Lower lobe of right lung (tissue), 2 donors: ENCODE measurements around the gene BAD. TPM values are rescaled to one million over a fixed set of nuclear protein-coding genes. Genes with fewer than 3 reads are reported as not detected.

Source experiments
- ATAC-seq, 2 donors: fragments of 200-7000 bp; cut with Tn5 transposase; one replicate each; pipeline ENCODE4 v1.9.1; 2020 to 2022; ENCODE audit warnings: mild to moderate bottlenecking in 2 of 2, moderate library complexity in 2 of 2
- DNase-seq: peaks from one replicate; pipeline ENCODE4 v3.0.0-alpha.2; 2020
- H3K27ac ChIP-seq: fragments of 200-600 bp; one replicate; pipeline ENCODE4 v1.8.0; 2022
- H3K27me3 ChIP-seq: fragments of 200-600 bp; one replicate; pipeline ENCODE4 v1.8.0; 2022; ENCODE audit warnings: low read depth
- H3K36me3 ChIP-seq: fragments of 200-600 bp; one replicate; pipeline ENCODE4 v1.8.0; 2022; ENCODE audit warnings: mild to moderate bottlenecking
- H3K4me1 ChIP-seq: fragments of 200-600 bp; one replicate; pipeline ENCODE4 v1.8.0; 2022
- H3K4me3 ChIP-seq: fragments of 200-600 bp; one replicate; pipeline ENCODE4 v1.8.0; 2022; ENCODE audit warnings: mild to moderate bottlenecking
- H3K9me3 ChIP-seq: fragments of 200-600 bp; one replicate; pipeline ENCODE4 v1.8.0; 2022
- intact Hi-C: fragments of 100-400 bp; cut with DNase I; formaldehyde crosslinking; loops from one replicate; pipeline ENCODE4 v1.11.0; 2022
- total RNA-seq: library from RNA; stranded (reverse); fragmentation: NEBNext Ultra II Directional; extraction: Animal tissue kit (Norgen Biotek cat#: 25700); gene quantifications from one replicate; pipeline ENCODE4 v1.2.1, GENCODE V29; 2021
- TF ChIP-seq, protein P1 (sequence below): fragments of 200-600 bp; IDR thresholded peaks from one replicate; pipeline ENCODE4 v1.8.0; 2022; ENCODE audit warnings: antibody characterized with exemption, mild to moderate bottlenecking
- donor health status: DM: no; HTN: yes; CAD: no; lungs with severe emphysema.

BAD gene
- total RNA-seq, 1 donor from 2014 or later, result 51.6 TPM

DNA sequence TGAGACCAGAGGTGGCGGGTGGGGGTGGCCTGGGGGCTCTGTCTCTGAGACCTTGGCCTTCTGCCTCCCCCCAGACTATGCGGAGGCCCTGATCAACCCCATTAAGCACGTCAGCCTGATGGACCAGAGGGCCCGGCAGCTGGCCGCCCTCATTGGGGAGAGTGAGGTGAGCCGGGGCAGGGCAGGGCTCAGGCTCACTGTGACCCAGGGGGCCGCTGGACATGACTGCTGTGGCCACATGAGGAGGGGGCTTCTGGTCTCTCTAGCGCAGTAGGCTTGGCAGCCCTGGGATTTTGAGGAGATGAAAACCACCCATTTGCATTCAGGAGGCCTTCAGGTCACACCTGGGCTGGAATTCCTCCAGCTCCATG lies 20.5 kb downstream of the BAD start:
- H3K4me3 ChIP-seq, result no peak overlapping the region
- no peaks in the 10 kb centered on the region for H3K27me3 ChIP-seq
- H3K9me3 ChIP-seq, result no peaks in the 10 kb centered on the region
- TF ChIP-seq, protein P1, sequence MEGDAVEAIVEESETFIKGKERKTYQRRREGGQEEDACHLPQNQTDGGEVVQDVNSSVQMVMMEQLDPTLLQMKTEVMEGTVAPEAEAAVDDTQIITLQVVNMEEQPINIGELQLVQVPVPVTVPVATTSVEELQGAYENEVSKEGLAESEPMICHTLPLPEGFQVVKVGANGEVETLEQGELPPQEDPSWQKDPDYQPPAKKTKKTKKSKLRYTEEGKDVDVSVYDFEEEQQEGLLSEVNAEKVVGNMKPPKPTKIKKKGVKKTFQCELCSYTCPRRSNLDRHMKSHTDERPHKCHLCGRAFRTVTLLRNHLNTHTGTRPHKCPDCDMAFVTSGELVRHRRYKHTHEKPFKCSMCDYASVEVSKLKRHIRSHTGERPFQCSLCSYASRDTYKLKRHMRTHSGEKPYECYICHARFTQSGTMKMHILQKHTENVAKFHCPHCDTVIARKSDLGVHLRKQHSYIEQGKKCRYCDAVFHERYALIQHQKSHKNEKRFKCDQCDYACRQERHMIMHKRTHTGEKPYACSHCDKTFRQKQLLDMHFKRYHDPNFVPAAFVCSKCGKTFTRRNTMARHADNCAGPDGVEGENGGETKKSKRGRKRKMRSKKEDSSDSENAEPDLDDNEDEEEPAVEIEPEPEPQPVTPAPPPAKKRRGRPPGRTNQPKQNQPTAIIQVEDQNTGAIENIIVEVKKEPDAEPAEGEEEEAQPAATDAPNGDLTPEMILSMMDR, result no peak
- H3K36me3 ChIP-seq, result peaks cover 79% of the 10 kb centered on the region
- DNase-seq (no peak), ATAC-seq (no peak)
- intact Hi-C loops, result no loop called here
- H3K27ac ChIP-seq, result no peak overlapping the region
- peaks cover 21% of the 10 kb centered on the region for H3K4me1 ChIP-seq

DNA sequence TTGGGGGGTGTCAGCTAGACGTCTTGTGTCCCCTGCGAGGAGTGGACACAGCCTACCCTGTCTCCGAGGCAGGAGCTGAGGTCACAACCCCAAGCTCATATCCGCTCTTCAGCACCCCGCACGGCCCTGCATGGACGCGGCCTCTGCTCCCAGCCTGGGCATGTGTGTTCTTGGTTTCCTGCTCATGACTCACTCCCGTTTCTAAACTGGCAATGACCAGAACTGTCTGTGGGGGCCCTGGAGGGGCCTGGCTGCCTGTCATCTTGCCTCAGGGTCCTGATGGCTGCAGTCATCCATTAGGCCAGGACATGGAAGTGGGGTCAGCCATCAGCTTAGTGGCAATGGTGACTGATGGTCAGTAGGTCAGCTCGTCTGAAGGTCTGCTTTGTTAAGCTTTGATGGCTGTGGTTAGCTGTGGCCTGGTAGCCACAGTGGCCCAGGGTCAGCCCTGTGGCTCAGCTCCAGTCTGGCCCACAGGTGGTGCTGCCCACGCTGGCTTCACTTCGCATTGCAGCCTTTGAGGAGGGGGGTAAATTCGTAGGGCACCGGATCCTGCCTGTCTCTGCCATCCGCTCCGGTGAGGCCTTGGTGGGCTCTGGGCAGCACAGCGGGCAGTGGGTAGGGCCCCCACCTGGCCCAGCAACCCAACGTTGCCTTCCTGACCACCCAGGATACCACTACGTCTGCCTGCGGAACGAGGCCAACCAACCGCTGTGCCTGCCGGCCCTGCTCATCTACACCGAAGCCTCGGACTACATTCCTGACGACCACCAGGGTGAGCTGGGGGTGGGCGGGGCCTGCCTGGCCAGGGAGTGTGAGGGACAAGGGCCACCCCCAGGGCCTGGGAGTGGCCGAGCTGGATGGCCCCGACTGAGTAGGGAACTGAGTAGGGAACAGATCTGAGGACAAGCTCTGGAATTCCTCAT lies 21.2 kb downstream of the BAD start:
- Histone ChIP-seq H3K4me1 (peaks cover 15% of the 10 kb centered on the region), H3K4me3 (no peak overlapping the region), H3K27ac (no peak overlapping the region), H3K9me3 (no peaks in the 10 kb centered on the region), H3K36me3 (peaks cover 85% of the 10 kb centered on the region), H3K27me3 (no peaks in the 10 kb centered on the region)
- TF ChIP-seq, protein P1, result no peak
- intact Hi-C loops, result no loop called here
- no peak for DNase-seq
- ATAC-seq, result no peak

DNA sequence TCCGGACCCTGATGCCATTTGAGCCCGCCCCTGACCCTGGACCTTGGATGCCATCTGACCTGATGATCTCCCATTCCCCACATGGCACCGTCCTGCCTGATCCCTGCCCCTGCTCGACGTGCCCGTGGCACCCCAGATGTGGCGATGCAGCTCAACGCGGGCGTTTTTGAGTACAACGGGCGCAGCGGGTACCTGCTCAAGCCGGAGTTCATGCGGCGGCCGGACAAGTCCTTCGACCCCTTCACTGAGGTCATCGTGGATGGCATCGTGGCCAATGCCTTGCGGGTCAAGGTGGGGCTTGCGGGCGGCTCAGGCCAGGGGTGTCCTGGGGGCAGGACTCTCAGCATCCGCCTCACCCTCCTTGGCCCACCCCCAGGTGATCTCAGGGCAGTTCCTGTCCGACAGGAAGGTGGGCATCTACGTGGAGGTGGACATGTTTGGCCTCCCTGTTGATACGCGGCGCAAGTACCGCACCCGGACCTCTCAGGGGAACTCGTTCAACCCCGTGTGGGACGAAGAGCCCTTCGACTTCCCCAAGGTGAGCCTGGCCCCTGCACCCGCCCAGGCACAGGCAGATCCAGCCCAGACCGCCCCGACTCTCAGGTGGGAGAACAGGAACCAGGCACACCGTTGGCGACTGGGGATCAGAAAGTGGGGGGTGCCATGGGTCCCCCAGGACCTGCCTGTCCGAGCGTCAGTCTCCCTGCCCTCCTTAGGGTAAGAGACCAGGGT lies 22.0 kb downstream of the BAD start:
- intact Hi-C loops, result no loop called here
- peaks cover 6% of the 10 kb centered on the region for H3K4me1 ChIP-seq
- DNase-seq, result no peak
- peaks cover 94% of the 10 kb centered on the region for H3K36me3 ChIP-seq
- no peak overlapping the region for H3K4me3 ChIP-seq
- no peak for ATAC-seq
- TF ChIP-seq, protein P1, result no peak
- H3K27ac ChIP-seq, result no peak overlapping the region
- no peaks in the 10 kb centered on the region for H3K9me3 ChIP-seq
- H3K27me3 ChIP-seq, result no peaks in the 10 kb centered on the region

DNA sequence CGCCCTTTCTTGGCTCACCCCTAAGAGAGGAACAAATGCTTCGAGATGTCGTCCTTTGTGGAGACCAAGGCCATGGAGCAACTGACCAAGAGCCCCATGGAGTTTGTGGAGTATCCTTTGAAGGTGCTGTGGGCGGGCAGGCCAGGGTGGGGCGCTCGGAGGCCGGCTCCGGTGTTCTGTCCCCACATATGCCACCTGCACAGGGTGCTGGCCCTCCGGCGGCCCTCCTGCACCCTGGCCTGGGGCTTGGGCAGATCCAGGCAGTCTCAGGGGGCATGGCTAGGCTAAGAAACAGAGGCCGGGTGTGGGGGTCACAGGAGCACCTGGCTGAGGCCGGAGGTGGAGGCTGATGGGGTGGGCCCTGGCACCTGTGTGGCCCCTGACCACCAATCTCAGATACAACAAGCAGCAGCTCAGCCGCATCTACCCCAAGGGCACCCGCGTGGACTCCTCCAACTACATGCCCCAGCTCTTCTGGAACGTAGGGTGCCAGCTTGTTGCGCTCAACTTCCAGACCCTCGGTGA lies 22.8 kb downstream of the BAD start:
- no peak for DNase-seq
- TF ChIP-seq, protein P1, result no peak
- H3K27ac ChIP-seq, result no peak overlapping the region
- H3K36me3 ChIP-seq, result peaks cover 95% of the 10 kb centered on the region
- H3K4me3 ChIP-seq, result no peak overlapping the region
- no peaks in the 10 kb centered on the region for H3K4me1 ChIP-seq
- H3K9me3 ChIP-seq, result no peaks in the 10 kb centered on the region
- intact Hi-C loops, result no loop called here
- ATAC-seq, result no peak
- no peaks in the 10 kb centered on the region for H3K27me3 ChIP-seq

DNA sequence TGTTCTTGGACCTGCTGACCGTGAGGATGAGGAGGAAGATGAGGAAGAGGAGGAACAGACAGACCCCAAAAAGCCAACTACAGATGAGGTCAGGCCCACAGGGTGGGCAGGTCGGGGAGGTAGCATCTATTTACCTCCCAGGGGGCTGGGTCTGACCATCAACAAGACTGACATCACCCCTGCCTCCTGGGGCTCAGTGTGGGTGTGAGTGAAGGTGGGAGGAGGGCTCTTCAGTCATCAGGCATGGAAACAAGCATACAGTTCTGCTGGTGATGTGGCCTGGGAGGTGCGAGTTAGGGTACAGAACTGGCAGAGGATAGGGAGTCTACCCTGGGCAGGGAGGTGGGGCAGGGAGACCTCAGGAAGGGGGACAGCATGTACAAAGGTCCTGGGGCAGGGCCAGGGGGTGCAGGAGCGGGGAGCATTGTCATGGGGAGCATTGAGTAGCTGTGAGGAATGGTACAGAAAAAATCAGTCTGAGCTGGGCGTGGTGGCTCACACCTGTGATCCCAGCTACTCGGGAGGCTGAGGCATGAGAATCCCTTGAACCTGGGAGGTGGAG lies 24.2 kb downstream of the BAD start:
- no peak overlapping the region for H3K27ac ChIP-seq
- DNase-seq, result no peak
- H3K9me3 ChIP-seq, result no peaks in the 10 kb centered on the region
- no peak overlapping the region for H3K4me3 ChIP-seq
- H3K36me3 ChIP-seq, result peaks cover 95% of the 10 kb centered on the region
- ATAC-seq, result no peak
- no peaks in the 10 kb centered on the region for H3K4me1 ChIP-seq
- intact Hi-C loops, result no loop called here
- H3K27me3 ChIP-seq, result no peaks in the 10 kb centered on the region
- TF ChIP-seq, protein P1, result no peak
